Stimulated activated CD8-positive, alpha-beta memory T cell treated with anti-CD3 and anti-CD28 coated beads, Interleukin-12 subunit alpha, Interleukin-12 subunit beta, amount 100 ng/mL, for 4 hours (primary cell): Measurements from ENCODE around the gene CD44.
A peak's percentile ranks its signal among the peaks of the same experiment; 100 is the strongest.

Source experiments
- DNase-seq: peaks from one replicate; pipeline ENCODE4 v3.0.0-alpha.2; 2020; ENCODE audit warnings: low read depth

CD44 gene

GRCh38 chr11:35139722-35140282, 831 bp downstream of the CD44 start:
- DNase-seq = no peak

GRCh38 chr11:35141071-35141470, 2.1 kb downstream of the CD44 start:
- no peak for DNase-seq

GRCh38 chr11:35141571-35141971, 2.6 kb downstream of the CD44 start:
- no peak for DNase-seq

GRCh38 chr11:35142481-35143075, 3.6 kb downstream of the CD44 start:
- DNase-seq = no peak

- no peak for DNase-seq
Measured at GRCh38 chr11:35143297-35144135, 4.5 kb downstream of the CD44 start.

- DNase-seq = no peak
Measured at GRCh38 chr11:35144136-35144741, 5.3 kb downstream of the CD44 start.

- no peak for DNase-seq
Measured at GRCh38 chr11:35144806-35145205, 5.8 kb downstream of the CD44 start.

GRCh38 chr11:35145271-35145670, 6.3 kb downstream of the CD44 start:
- DNase-seq = no peak

- peak; percentile 67 for DNase-seq
Measured at GRCh38 chr11:35146074-35146521, 7.1 kb downstream of the CD44 start.

GRCh38 chr11:35146711-35147110, 7.7 kb downstream of the CD44 start:
- DNase-seq = no peak

- no peak for DNase-seq
Measured at GRCh38 chr11:35147235-35147634, 8.3 kb downstream of the CD44 start.

GRCh38 chr11:35148163-35148837, 9.3 kb downstream of the CD44 start:
- DNase-seq = no peak

- no peak for DNase-seq
Measured at GRCh38 chr11:35150454-35150853, 11.5 kb downstream of the CD44 start.

GRCh38 chr11:35151241-35151640, 12.3 kb downstream of the CD44 start:
- DNase-seq = no peak

GRCh38 chr11:35151683-35152280, 12.8 kb downstream of the CD44 start:
- DNase-seq = no peak

- DNase-seq = no peak
Measured at GRCh38 chr11:35152575-35152974, 13.6 kb downstream of the CD44 start.

GRCh38 chr11:35153280-35153679, 14.3 kb downstream of the CD44 start:
- no peak for DNase-seq

- no peak for DNase-seq
Measured at GRCh38 chr11:35154952-35155351, 16.0 kb downstream of the CD44 start.

GRCh38 chr11:35155677-35156076, 16.7 kb downstream of the CD44 start:
- no peak for DNase-seq

GRCh38 chr11:35157814-35158700, 19.1 kb downstream of the CD44 start:
- no peak for DNase-seq
